CD4-positive, alpha-beta T cell treated with Interleukin-6 for 4 hours (primary cell): ENCODE measurements around the gene CTNND1.

Experiments
- DNase-seq: peaks from one replicate; pipeline ENCODE4 v3.0.0-alpha.2; 2020; ENCODE audit warnings: mixed read lengths

The CTNND1 gene

GRCh38 chr11:57762235-57762861 lies 746 bp downstream of the CTNND1 start:
- no peak for DNase-seq

- no peak for DNase-seq
Measured at GRCh38 chr11:57763568-57763967, 2.0 kb downstream of the CTNND1 start.

GRCh38 chr11:57764021-57764420 lies 2.4 kb downstream of the CTNND1 start:
- DNase-seq: no peak

- DNase-seq: no peak
Measured at GRCh38 chr11:57764566-57764965, 3.0 kb downstream of the CTNND1 start.

- no peak for DNase-seq
Measured at GRCh38 chr11:57764972-57765371, 3.4 kb downstream of the CTNND1 start.

GRCh38 chr11:57770793-57771192 lies 9.2 kb downstream of the CTNND1 start:
- DNase-seq: no peak

- DNase-seq: no peak
Measured at GRCh38 chr11:57771365-57771764, 9.8 kb downstream of the CTNND1 start.

- DNase-seq: no peak
Measured at GRCh38 chr11:57772562-57772961, 11.0 kb downstream of the CTNND1 start.

GRCh38 chr11:57773026-57773598 lies 11.5 kb downstream of the CTNND1 start:
- DNase-seq: no peak

GRCh38 chr11:57775491-57775890 lies 13.9 kb downstream of the CTNND1 start:
- no peak for DNase-seq

GRCh38 chr11:57776031-57776521 lies 14.5 kb downstream of the CTNND1 start:
- no peak for DNase-seq

- no peak for DNase-seq
Measured at GRCh38 chr11:57776577-57777210, 15.1 kb downstream of the CTNND1 start.

GRCh38 chr11:57777969-57778317 lies 16.3 kb downstream of the CTNND1 start:
- DNase-seq: no peak

- no peak for DNase-seq
Measured at GRCh38 chr11:57778318-57779037, 16.9 kb downstream of the CTNND1 start.

- no peak for DNase-seq
Measured at GRCh38 chr11:57779276-57779675, 17.7 kb downstream of the CTNND1 start.

GRCh38 chr11:57781529-57781943 lies 19.9 kb downstream of the CTNND1 start:
- no peak for DNase-seq

- no peak for DNase-seq
Measured at GRCh38 chr11:57785072-57785471, 23.5 kb downstream of the CTNND1 start.

GRCh38 chr11:57786436-57786835 lies 24.8 kb downstream of the CTNND1 start:
- no peak for DNase-seq

GRCh38 chr11:57787006-57787604 lies 25.5 kb downstream of the CTNND1 start:
- no peak for DNase-seq

- DNase-seq: no peak
Measured at GRCh38 chr11:57787920-57788702, 26.5 kb downstream of the CTNND1 start.

- DNase-seq: no peak
Measured at GRCh38 chr11:57788703-57789088, 27.1 kb downstream of the CTNND1 start.

- DNase-seq: peak; percentile 42
Measured at GRCh38 chr11:57791321-57792059, 29.9 kb downstream of the CTNND1 start.
